ENCODE measurements around the gene SHPK.

- no peak for TF ChIP-seq CTCF (IDR thresholded peaks at IDR 0.05)
- TF ChIP-seq ZNF302 (CRISPR knock-in tag; IDR thresholded peaks at IDR 0.05): no peak
- TF ChIP-seq POLR2A (IDR thresholded peaks at IDR 0.05; ENCODE audit: low read length): no peak
- no peak for TF ChIP-seq NR3C1 (IDR thresholded peaks at IDR 0.05)
- no peak for TF ChIP-seq PBX3 (IDR thresholded peaks at IDR 0.05)
- TF ChIP-seq USF2 (IDR thresholded peaks at IDR 0.05): no peak
- no peak for TF ChIP-seq MYC (IDR thresholded peaks at IDR 0.05; ENCODE audit: borderline replicate concordance, low read length)
- no peak for TF ChIP-seq SMC3 (IDR thresholded peaks at IDR 0.05)
- TF ChIP-seq HMGXB4 (CRISPR knock-in tag; IDR thresholded peaks at IDR 0.05; ENCODE audit: borderline replicate concordance): no peak
Observed at GRCh38 chr17:3569534-3570137, 66.4 kb downstream of the SHPK start.

All from A549 (cell line).